Measurements from ENCODE around the gene SUPT20HL2.

- no peak for TF ChIP-seq SUZ12 (IDR thresholded peaks at IDR 0.05; ENCODE audit: extremely low read depth, insufficient read depth, insufficient read length)
- TF ChIP-seq YY1 (IDR thresholded peaks at IDR 0.05; ENCODE audit: insufficient read depth, insufficient read length) = no peak
- TF ChIP-seq ZNF274 (IDR thresholded peaks at IDR 0.05; ENCODE audit: low read depth, low read length) = no peak
Measured at GRCh38 chrX:24321741-24322395, 8.0 kb upstream of the SUPT20HL2 start.
